IPS-15b (cell line): ENCODE measurements around the gene LRP1B.

Source experiments
- H3K27me3 ChIP-seq: one replicate; pipeline ENCODE4 v1.6.1; 2013; ENCODE audit warnings: low read length; ENCODE audit not compliant: control insufficient read depth, insufficient read depth
- H3K36me3 ChIP-seq: one replicate; pipeline ENCODE4 v1.6.1; 2013; ENCODE audit warnings: low read length; ENCODE audit not compliant: control insufficient read depth, insufficient read depth
- H3K4me1 ChIP-seq: one replicate; pipeline ENCODE4 v1.6.1; 2013; ENCODE audit warnings: mild to moderate bottlenecking, low read length; ENCODE audit not compliant: control insufficient read depth, insufficient read depth
- H3K4me3 ChIP-seq: one replicate; pipeline ENCODE4 v1.5.1; 2013; ENCODE audit warnings: low read depth, low read length
- H3K9ac ChIP-seq: one replicate; pipeline ENCODE4 v1.6.1; 2013; ENCODE audit warnings: low read depth, mild to moderate bottlenecking, low read length
- H3K9me3 ChIP-seq: one replicate; pipeline ENCODE4 v1.6.1; 2013; ENCODE audit warnings: mild to moderate bottlenecking, low read length; ENCODE audit not compliant: control insufficient read depth, insufficient read depth

The LRP1B gene

DNA sequence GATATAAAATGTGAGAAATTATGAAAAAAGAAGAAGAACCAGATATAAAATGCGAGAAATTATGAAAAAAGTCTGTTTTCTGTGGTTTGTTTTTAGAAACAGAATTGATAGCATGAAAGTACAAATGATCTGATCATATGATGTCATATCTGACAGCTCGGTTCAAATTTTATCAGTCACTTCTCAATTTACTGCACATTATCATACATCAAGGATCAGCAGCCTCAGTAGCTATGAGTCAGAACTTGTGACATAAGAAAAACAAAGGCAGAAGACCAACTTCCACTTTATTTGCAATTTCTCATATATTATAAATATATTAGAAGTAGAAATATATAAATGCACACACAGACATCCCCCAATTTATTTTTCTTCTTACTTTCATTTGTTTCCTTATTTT is 634.0 kb downstream of the LRP1B start:
- Histone ChIP-seq H3K27me3 (no peaks in the 10 kb centered on the region), H3K36me3 (no peaks in the 10 kb centered on the region), H3K4me1 (no peaks in the 10 kb centered on the region)

GRCh38 chr2:141493936-141494335 is 636.9 kb downstream of the LRP1B start:
- H3K36me3 ChIP-seq: no peaks in the 10 kb centered on the region
- no peaks in the 10 kb centered on the region for H3K9me3 ChIP-seq
- no peaks in the 10 kb centered on the region for H3K27me3 ChIP-seq
- H3K9ac ChIP-seq: no peak overlapping the region
- H3K4me3 ChIP-seq: no peak overlapping the region
- H3K4me1 ChIP-seq: no peaks in the 10 kb centered on the region

More for the DNA sequence above, 634.0 kb downstream of the LRP1B start:
- Histone ChIP-seq H3K9ac (no peak overlapping the region), H3K4me3 (no peak overlapping the region), H3K9me3 (no peaks in the 10 kb centered on the region)

- no peak overlapping the region for H3K9ac ChIP-seq
- H3K9me3 ChIP-seq: no peaks in the 10 kb centered on the region
- H3K4me3 ChIP-seq: no peak overlapping the region
- no peaks in the 10 kb centered on the region for H3K27me3 ChIP-seq
- H3K36me3 ChIP-seq: no peaks in the 10 kb centered on the region
- no peaks in the 10 kb centered on the region for H3K4me1 ChIP-seq
Measured at GRCh38 chr2:141492816-141493215, 638.0 kb downstream of the LRP1B start.

- H3K4me3 ChIP-seq: no peak overlapping the region
- no peaks in the 10 kb centered on the region for H3K27me3 ChIP-seq
- H3K4me1 ChIP-seq: no peaks in the 10 kb centered on the region
- no peaks in the 10 kb centered on the region for H3K9me3 ChIP-seq
- no peak overlapping the region for H3K9ac ChIP-seq
- no peaks in the 10 kb centered on the region for H3K36me3 ChIP-seq
Measured at GRCh38 chr2:141490886-141491285, 639.9 kb downstream of the LRP1B start.

DNA sequence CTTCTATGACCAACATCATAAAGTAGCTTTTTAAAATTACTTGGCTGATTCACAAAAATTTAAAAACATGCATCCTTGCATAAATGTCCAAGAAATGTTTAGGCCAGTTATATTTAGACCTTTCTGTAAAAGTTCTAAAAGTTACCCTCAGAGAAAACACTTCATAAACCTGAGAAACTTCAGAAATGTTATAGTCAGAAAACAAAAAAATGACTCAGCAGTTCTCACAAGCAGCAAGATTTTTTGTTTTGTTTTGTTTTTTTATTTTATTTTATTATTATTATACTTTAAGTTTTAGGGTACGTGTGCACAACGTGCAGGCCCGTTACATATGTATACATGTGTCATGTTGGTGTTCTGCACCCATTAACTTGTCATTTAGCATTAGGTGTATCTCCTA is 648.1 kb downstream of the LRP1B start:
- no peaks in the 10 kb centered on the region for H3K9me3 ChIP-seq
- no peak overlapping the region for H3K9ac ChIP-seq
- no peaks in the 10 kb centered on the region for H3K27me3 ChIP-seq
- H3K4me1 ChIP-seq: no peaks in the 10 kb centered on the region
- no peaks in the 10 kb centered on the region for H3K36me3 ChIP-seq
- H3K4me3 ChIP-seq: no peak overlapping the region

DNA sequence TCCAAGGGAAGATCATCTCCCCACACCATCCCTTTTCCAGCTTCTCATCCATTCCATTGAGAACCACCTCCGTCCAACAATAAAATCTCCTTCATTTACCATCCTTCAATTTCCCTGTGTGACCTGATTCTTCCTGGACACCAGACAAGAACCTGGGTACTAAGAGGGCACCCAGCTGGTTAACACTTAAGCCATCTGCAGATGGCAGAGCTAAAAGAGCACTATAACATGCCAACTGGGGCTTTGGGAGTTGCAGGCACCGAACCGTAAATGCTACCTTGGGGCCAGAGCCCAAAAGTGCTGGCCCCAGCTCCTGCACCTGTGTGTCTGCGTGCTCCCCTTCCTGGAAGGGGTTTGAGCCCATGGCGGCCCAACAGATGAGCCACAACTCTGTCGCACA is 655.0 kb downstream of the LRP1B start:
- no peaks in the 10 kb centered on the region for H3K9me3 ChIP-seq
- no peak overlapping the region for H3K4me3 ChIP-seq
- H3K27me3 ChIP-seq: no peaks in the 10 kb centered on the region
- no peak overlapping the region for H3K9ac ChIP-seq
- H3K36me3 ChIP-seq: no peaks in the 10 kb centered on the region
- no peaks in the 10 kb centered on the region for H3K4me1 ChIP-seq

- no peaks in the 10 kb centered on the region for H3K36me3 ChIP-seq
- no peaks in the 10 kb centered on the region for H3K27me3 ChIP-seq
- H3K4me1 ChIP-seq: no peaks in the 10 kb centered on the region
- H3K9me3 ChIP-seq: no peaks in the 10 kb centered on the region
- no peak overlapping the region for H3K9ac ChIP-seq
- H3K4me3 ChIP-seq: no peak overlapping the region
Measured at GRCh38 chr2:141468761-141469160, 662.1 kb downstream of the LRP1B start.

GRCh38 chr2:141467331-141467730 is 663.5 kb downstream of the LRP1B start:
- H3K4me1 ChIP-seq: no peaks in the 10 kb centered on the region
- no peaks in the 10 kb centered on the region for H3K9me3 ChIP-seq
- H3K27me3 ChIP-seq: no peaks in the 10 kb centered on the region
- H3K4me3 ChIP-seq: no peak overlapping the region
- no peaks in the 10 kb centered on the region for H3K36me3 ChIP-seq
- H3K9ac ChIP-seq: no peak overlapping the region

DNA sequence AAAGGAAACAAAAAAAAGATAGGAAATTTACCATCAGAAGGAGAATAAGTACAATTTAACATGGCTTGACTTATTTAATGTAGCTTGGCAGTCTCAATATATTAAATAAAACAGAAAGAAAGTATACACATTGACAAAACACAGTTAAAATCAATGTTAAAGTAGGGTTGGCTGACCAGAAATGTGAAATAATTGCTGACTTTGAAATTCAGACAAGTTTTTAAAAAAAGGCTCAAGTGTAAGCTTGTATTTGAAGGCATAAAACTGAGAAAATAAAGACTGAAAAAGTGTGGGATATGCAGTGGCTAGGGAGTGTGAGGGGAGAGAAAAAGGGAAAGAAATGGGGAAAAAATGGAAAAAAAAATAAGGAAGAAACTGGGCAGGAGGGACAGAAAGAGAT is 665.8 kb downstream of the LRP1B start:
- no peak overlapping the region for H3K9ac ChIP-seq
- H3K4me1 ChIP-seq: no peaks in the 10 kb centered on the region
- H3K9me3 ChIP-seq: no peaks in the 10 kb centered on the region
- no peaks in the 10 kb centered on the region for H3K36me3 ChIP-seq
- no peaks in the 10 kb centered on the region for H3K27me3 ChIP-seq
- no peak overlapping the region for H3K4me3 ChIP-seq

GRCh38 chr2:141458351-141458750 is 672.5 kb downstream of the LRP1B start:
- Histone ChIP-seq H3K36me3 (no peaks in the 10 kb centered on the region), H3K9me3 (no peaks in the 10 kb centered on the region), H3K27me3 (no peaks in the 10 kb centered on the region), H3K9ac (no peak overlapping the region), H3K4me1 (peaks cover 8% of the 10 kb centered on the region), H3K4me3 (no peak overlapping the region)

- no peak overlapping the region for H3K9ac ChIP-seq
- no peaks in the 10 kb centered on the region for H3K9me3 ChIP-seq
- H3K27me3 ChIP-seq: no peaks in the 10 kb centered on the region
- no peak overlapping the region for H3K4me3 ChIP-seq
- H3K36me3 ChIP-seq: no peaks in the 10 kb centered on the region
- H3K4me1 ChIP-seq: peaks cover 8% of the 10 kb centered on the region
Measured at GRCh38 chr2:141455877-141456276, 674.9 kb downstream of the LRP1B start.

DNA sequence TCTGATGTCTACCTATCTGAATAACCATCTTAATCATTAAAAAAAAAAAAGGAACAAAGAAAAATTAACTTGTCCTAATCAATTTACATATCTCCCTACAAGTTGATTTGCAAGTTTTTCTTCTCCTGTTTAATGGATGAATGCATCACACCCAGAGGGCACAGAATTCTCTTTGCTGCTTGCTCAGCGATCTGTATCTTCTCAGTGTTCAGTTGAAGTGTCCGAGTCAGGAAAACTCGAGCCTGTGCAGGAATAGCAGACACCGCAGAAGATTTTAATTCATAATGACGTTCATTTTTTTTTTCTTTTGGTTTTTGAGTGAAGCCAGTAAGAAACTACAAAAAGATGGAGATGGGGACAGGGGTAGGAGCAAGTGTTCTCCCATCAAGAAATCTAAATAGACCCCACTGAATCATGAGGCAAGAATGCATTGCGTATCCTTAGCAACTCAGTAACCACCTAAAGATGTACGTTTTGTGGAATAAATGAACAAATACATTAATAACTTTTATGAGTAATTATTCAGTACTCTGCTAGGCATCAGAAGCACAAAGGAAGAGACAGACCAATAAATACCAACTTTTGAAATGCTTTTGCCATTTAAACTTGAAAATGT is 675.5 kb downstream of the LRP1B start:
- H3K9ac ChIP-seq: no peak overlapping the region
- H3K36me3 ChIP-seq: no peaks in the 10 kb centered on the region
- no peak overlapping the region for H3K4me3 ChIP-seq
- no peaks in the 10 kb centered on the region for H3K9me3 ChIP-seq
- peaks cover 8% of the 10 kb centered on the region for H3K4me1 ChIP-seq
- H3K27me3 ChIP-seq: no peaks in the 10 kb centered on the region
